Measurements from ENCODE around the gene TMEM163. TPM values are rescaled to one million over a fixed set of nuclear protein-coding genes. Genes with fewer than 3 reads are reported as not detected.

The TMEM163 gene
- total RNA-seq, 1 donor from 2014 or later, result 1.0 TPM

GRCh38 chr2:134420259-134420658, 298.5 kb downstream of the TMEM163 start:
- H3K4me3 Mint-ChIP-seq, result no peak overlapping the region
- peaks cover 26% of the 10 kb centered on the region for H3K27me3 Mint-ChIP-seq (ENCODE audit: low read depth)
- H3K27ac Mint-ChIP-seq (ENCODE audit: unreplicated experiment), result no peak overlapping the region
- H3K36me3 Mint-ChIP-seq (ENCODE audit: low read depth), result peaks cover 9% of the 10 kb centered on the region
- TF ChIP-seq CTCF (conservative IDR thresholded peaks at IDR 0.05), result no peak
- no peaks in the 10 kb centered on the region for H3K9me3 Mint-ChIP-seq
- no peaks in the 10 kb centered on the region for H3K4me1 Mint-ChIP-seq
- no peak for DNase-seq (ENCODE audit: low read depth, low spot score)

GRCh38 chr2:134417968-134418582, 300.7 kb downstream of the TMEM163 start:
- Mint-ChIP-seq H3K27me3 (ENCODE audit: low read depth) (peaks cover 46% of the 10 kb centered on the region), H3K9me3 (no peaks in the 10 kb centered on the region), H3K27ac (ENCODE audit: unreplicated experiment) (no peak overlapping the region), H3K4me1 (no peaks in the 10 kb centered on the region), H3K4me3 (no peak overlapping the region), H3K36me3 (ENCODE audit: low read depth) (peaks cover 3% of the 10 kb centered on the region)
- TF ChIP-seq CTCF (conservative IDR thresholded peaks at IDR 0.05), result no peak
- no peak for DNase-seq (ENCODE audit: low read depth, low spot score)

- no peak for DNase-seq (ENCODE audit: low read depth, low spot score)
- Mint-ChIP-seq H3K9me3 (no peaks in the 10 kb centered on the region), H3K4me1 (peaks cover 12% of the 10 kb centered on the region), H3K4me3 (no peak overlapping the region), H3K27me3 (ENCODE audit: low read depth) (peaks cover 56% of the 10 kb centered on the region), H3K27ac (ENCODE audit: unreplicated experiment) (no peak overlapping the region), H3K36me3 (ENCODE audit: low read depth) (peaks cover 3% of the 10 kb centered on the region)
- no peak for TF ChIP-seq CTCF (conservative IDR thresholded peaks at IDR 0.05)
These were observed 302.2 kb downstream of the TMEM163 start for GRCh38 chr2:134416637-134417036.

- no peak overlapping the region for H3K4me3 Mint-ChIP-seq
- H3K27ac Mint-ChIP-seq (ENCODE audit: unreplicated experiment), result no peak overlapping the region
- H3K4me1 Mint-ChIP-seq, result peaks cover 18% of the 10 kb centered on the region
- H3K27me3 Mint-ChIP-seq (ENCODE audit: low read depth), result peaks cover 56% of the 10 kb centered on the region
- DNase-seq (ENCODE audit: low read depth, low spot score), result no peak
- no peaks in the 10 kb centered on the region for H3K9me3 Mint-ChIP-seq
- no peak for TF ChIP-seq CTCF (conservative IDR thresholded peaks at IDR 0.05)
- H3K36me3 Mint-ChIP-seq (ENCODE audit: low read depth), result peaks cover 3% of the 10 kb centered on the region
These were observed 302.8 kb downstream of the TMEM163 start for GRCh38 chr2:134416018-134416417.

GRCh38 chr2:134413912-134414311, 304.9 kb downstream of the TMEM163 start:
- Mint-ChIP-seq H3K36me3 (ENCODE audit: low read depth) (peaks cover 3% of the 10 kb centered on the region), H3K9me3 (no peaks in the 10 kb centered on the region), H3K27ac (ENCODE audit: unreplicated experiment) (no peak overlapping the region), H3K4me1 (peaks cover 22% of the 10 kb centered on the region), H3K4me3 (no peak overlapping the region), H3K27me3 (ENCODE audit: low read depth) (peaks cover 63% of the 10 kb centered on the region)
- TF ChIP-seq CTCF (conservative IDR thresholded peaks at IDR 0.05), result no peak
- no peak for DNase-seq (ENCODE audit: low read depth, low spot score)
